Neural progenitor cell (in vitro differentiated cells): ENCODE measurements around the gene OPRL1.

Experiments
- EZH2phosphoT487 ChIP-seq: fragments of 200-600 bp; sonication (generic); IDR thresholded peaks from 2 replicates; pipeline ENCODE4 v1.6.1; 2017; ENCODE audit warnings: antibody characterized with exemption
- TF ChIP-seq, protein P1 (sequence below): fragments of 200-600 bp; sonication (generic); IDR thresholded peaks from 2 replicates; pipeline ENCODE4 v1.5.1; 2017; ENCODE audit warnings: antibody characterized with exemption, mild to moderate bottlenecking

DNA sequence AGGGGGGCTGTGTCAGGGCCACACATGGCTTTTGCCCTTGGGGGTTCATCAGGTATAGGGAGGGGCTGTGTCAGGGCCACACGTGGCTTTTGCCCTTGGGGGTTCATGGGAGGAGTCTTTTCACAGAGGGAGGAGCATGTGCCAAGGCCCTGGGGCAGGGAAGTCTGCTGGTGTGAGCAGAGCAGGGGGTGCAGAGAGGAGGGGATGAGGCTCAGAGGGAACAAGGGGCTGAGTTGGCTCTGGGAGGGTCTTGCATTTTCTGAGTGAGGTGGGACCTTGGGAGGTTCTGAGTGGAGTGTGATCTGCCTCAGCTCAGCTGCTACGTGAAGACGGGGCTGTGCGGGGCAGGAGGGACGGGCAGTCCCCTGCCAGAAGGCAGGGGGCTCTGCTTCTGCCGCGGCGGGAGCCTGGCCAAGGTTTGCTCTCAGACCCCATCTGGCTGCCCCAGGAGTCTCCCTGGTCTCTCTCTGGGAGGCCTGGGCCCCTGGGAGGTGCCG, 24.4 kb upstream of the OPRL1 start:
- TF ChIP-seq, protein P1, sequence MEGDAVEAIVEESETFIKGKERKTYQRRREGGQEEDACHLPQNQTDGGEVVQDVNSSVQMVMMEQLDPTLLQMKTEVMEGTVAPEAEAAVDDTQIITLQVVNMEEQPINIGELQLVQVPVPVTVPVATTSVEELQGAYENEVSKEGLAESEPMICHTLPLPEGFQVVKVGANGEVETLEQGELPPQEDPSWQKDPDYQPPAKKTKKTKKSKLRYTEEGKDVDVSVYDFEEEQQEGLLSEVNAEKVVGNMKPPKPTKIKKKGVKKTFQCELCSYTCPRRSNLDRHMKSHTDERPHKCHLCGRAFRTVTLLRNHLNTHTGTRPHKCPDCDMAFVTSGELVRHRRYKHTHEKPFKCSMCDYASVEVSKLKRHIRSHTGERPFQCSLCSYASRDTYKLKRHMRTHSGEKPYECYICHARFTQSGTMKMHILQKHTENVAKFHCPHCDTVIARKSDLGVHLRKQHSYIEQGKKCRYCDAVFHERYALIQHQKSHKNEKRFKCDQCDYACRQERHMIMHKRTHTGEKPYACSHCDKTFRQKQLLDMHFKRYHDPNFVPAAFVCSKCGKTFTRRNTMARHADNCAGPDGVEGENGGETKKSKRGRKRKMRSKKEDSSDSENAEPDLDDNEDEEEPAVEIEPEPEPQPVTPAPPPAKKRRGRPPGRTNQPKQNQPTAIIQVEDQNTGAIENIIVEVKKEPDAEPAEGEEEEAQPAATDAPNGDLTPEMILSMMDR, result no peak
- no peak for TF ChIP-seq EZH2phosphoT487
